GM21447 (cell line): ENCODE measurements around the gene PLB1.
"Not testable (repeated sequence)": the region's sequence is repeated elsewhere in the genome, so short reads cannot be mapped to it uniquely, and the experiment has no call there.

ENCODE experiments used
- ATAC-seq: cut with Tn5 transposase; IDR thresholded peaks from one replicate; pipeline ENCODE4 v1.9.1; 2021; ENCODE audit not compliant: unreplicated experiment

The PLB1 gene

GRCh38 chr2:28662044-28662443, 166.2 kb downstream of the PLB1 start:
- no peak for ATAC-seq

DNA sequence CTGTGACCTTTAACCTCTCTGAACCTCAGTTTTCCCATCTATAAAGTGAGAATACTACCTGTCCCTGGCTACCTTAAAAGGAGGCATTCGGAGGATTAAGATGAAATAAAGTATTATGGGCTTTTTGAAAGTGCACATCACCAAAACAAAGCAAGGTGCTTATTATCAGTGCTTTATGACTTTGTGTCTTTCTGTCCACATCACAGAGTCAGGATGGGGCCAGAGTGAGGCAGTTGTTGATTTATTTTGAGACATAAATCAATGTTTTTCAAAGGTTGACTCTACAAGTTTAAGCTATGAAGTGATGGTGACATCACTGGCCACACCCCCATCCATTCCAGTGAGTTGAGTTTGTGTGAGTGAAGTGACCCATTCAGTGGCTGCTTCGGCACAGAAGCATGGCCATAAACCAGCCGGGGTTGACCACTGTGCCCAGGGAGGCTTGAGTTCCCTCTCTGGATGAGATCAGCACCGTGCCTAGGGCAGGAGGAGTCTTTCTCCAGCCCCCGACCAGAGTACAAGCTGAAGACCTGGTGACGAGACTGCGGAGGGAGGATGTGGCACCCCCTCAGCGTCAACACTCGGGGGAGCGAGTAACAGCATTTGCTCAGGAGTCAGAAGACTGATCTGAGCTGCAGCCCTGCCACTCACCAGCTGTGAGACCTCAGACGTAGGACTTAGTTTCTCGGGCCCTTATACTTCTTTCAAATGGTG, 166.8 kb downstream of the PLB1 start:
- no peak for ATAC-seq

GRCh38 chr2:28663359-28663758, 167.5 kb downstream of the PLB1 start:
- ATAC-seq = no peak

- ATAC-seq = no peak
Observed at GRCh38 chr2:28664120-28664842, 168.4 kb downstream of the PLB1 start.

- no peak for ATAC-seq
Observed at GRCh38 chr2:28665041-28665704, 169.3 kb downstream of the PLB1 start.

GRCh38 chr2:28665811-28666377, 170.0 kb downstream of the PLB1 start:
- not testable (repeated sequence) for ATAC-seq

GRCh38 chr2:28666496-28667184, 170.8 kb downstream of the PLB1 start:
- no peak for ATAC-seq

GRCh38 chr2:28667261-28667660, 171.4 kb downstream of the PLB1 start:
- no peak for ATAC-seq

GRCh38 chr2:28668106-28668814, 172.4 kb downstream of the PLB1 start:
- no peak for ATAC-seq

- no peak for ATAC-seq
Observed at GRCh38 chr2:28668880-28669279, 173.0 kb downstream of the PLB1 start.

- no peak for ATAC-seq
Observed at GRCh38 chr2:28670856-28671255, 175.0 kb downstream of the PLB1 start.

- ATAC-seq = no peak
Observed at GRCh38 chr2:28673338-28673737, 177.5 kb downstream of the PLB1 start.

- no peak for ATAC-seq
Observed at GRCh38 chr2:28674062-28674712, 178.3 kb downstream of the PLB1 start.

DNA sequence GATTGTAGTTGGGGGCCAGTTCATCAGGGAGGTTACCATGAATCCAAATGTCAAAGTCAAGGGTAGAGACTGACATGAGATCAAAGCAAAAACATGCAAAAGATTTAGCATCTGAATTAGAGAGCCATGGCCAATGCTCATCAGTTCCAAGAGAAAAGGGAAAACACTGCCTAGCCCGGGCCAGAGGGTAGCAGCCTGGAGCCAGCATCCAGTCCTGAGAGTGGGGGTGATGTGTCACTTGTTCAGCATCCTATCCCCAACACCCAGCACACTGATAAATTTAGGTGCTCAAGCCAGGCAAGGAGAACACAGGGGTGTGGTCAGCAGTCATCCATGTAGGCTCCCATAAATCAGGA, 178.8 kb downstream of the PLB1 start:
- no peak for ATAC-seq

DNA sequence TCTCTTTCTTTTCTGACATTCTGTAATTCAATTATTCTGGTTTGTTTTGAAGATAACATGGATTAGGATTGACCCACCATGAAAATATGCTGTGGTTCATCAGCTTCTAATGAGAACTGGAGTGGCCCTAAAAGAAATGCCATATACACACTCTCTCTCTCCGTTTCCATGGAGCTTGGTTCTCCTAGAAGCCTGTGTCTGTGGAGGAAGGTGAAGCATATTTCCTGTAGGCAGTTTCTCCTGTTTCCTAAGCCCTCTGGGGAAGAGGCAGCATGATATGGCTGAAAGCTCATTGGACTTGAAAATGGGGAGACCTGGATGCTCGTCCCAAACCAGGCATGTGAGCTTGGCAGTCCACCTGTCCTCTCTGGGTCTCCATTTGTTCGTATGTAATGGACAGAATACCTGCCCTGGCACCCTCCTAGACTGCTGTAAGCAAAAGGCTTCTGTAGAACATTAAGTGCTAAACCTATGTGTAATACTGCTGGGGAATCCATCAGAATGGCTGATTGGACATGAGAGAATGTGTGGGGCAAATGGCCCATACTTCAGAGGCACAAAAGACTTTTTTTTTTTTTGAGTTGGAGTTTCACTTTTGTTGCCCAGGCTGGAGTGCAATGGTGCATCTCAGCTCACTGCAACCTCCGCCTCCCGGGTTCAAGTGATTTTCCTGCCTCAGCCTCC, 180.4 kb downstream of the PLB1 start:
- no peak for ATAC-seq

DNA sequence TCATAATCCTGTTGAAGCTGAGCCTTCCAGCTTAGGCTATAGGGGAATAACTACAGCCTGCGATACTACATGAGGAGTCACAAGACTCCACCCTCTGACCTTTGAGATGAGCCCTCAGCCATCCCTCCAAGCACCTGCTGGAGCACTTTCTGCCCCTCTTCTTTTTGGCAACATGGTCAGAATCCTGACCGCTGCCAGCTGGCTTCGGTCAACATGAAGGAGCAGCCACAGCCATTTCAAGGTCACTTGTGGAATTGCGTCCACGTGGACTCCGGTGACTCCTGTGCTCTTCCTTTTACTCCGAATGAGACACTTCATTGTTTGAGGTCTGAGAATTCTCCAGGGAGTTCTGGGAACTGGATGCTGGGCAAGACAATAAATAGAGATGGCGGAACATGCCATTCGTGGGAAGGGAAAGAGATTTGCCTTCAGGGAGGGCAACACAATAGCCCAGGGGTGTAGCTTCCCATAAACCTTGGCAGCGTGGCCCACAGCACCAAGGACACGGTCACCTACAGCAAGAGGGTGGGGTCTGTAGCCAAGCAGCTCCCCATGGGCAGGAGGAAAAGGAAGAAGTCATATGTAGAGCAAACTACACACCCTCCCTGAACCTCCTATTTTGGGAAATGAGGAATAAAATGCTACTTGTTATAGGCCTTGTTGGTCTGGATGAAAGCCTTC, 182.5 kb downstream of the PLB1 start:
- ATAC-seq = no peak

DNA sequence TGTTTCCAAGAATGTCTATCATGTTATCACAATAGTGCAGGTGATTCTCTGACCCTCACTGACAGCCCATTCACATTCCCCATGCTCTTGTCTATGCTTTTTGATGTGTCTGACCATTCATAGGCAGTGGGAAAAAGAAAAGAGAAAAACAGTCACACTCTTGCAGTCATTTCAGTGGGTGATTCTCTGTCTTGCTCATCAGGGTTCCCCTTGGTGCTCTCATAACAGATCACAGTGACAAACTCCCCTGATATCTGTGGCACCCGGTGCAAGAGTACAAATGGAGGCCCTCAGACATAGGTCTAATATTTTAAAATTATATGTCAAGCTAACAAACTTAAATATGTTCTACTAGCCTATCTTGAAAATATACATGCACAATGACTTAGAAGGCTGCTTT, 183.1 kb downstream of the PLB1 start:
- no peak for ATAC-seq

DNA sequence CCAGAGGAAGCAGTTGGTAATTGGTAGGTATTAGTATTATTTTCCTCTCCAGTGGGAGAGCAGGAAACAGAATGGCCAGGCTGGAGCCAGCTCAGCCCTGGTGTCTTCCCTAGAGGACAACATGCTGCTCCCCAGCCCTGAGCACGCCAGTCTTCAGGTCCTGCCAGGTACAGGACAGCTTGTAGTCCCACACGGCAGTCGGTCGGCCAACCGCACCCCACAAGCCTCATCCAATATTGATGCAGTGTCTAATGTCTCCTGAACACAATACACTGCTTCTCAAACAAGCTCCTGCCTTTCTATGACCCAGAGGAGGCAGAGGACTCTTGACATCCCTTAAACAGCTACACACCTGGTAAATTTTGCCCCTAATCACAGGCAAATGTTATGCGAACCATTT, 184.8 kb downstream of the PLB1 start:
- no peak for ATAC-seq

DNA sequence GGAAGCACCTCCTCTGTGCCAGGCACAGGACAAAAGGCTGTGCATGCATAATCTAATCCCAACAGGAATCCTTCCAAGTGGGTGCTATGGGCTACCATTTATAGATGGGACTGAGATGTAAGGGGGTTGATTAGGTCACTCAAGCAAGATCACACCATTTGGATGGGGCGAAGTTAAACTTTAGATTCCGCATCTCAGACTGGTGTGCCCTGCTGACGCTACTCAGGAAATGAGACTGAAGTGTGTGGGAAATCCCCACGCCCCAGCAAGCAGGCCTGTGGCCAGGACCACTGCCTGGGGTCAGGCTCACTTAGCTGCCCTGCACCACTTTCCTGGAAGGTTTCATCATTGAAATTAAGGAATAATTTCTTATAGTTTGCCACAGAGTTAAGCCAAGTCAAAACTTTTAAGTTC, 185.3 kb downstream of the PLB1 start:
- peak; percentile 97 for ATAC-seq
